ENCODE results near the gene BTBD7.

DNA sequence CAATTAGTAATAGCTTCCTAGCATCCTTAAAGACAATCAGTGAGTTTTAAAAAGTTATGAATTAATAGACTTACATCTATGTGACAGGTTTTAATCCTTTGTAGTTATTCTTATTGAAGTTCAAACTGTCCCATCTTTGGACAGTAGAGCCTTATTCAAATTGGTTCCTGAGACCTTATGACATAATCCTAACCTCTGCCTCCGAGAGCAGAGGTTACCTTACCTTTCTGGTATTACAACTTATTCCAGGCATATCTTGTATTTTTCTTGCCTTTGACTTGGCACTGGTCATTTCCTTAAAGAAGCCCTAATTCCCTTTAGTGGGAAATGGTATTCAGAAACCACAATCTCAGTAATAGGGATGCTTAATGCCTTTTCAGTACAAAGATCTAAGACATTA is 21.8 kb downstream of the BTBD7 start:
- TF ChIP-seq, protein P1, sequence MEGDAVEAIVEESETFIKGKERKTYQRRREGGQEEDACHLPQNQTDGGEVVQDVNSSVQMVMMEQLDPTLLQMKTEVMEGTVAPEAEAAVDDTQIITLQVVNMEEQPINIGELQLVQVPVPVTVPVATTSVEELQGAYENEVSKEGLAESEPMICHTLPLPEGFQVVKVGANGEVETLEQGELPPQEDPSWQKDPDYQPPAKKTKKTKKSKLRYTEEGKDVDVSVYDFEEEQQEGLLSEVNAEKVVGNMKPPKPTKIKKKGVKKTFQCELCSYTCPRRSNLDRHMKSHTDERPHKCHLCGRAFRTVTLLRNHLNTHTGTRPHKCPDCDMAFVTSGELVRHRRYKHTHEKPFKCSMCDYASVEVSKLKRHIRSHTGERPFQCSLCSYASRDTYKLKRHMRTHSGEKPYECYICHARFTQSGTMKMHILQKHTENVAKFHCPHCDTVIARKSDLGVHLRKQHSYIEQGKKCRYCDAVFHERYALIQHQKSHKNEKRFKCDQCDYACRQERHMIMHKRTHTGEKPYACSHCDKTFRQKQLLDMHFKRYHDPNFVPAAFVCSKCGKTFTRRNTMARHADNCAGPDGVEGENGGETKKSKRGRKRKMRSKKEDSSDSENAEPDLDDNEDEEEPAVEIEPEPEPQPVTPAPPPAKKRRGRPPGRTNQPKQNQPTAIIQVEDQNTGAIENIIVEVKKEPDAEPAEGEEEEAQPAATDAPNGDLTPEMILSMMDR (IDR thresholded peaks at IDR 0.05): no peak
- TF ChIP-seq POLR2AphosphoS5 (IDR thresholded peaks at IDR 0.05; ENCODE audit: insufficient read depth in 1 of 2, low read depth in 1 of 2) (no peak), POLR2A (IDR thresholded peaks at IDR 0.05) (no peak)

Data from vagina (tissue), 2 donors.